NB4 (cell line): ENCODE data around the gene TECPR1.

Experiments
- CTCF ChIP-seq: IDR thresholded peaks from one replicate; pipeline ENCODE4 v1.5.1; 2012; ENCODE audit warnings: low read depth, low read length
- MYC ChIP-seq: IDR thresholded peaks from 2 replicates; pipeline ENCODE4 v1.6.1; 2011; ENCODE audit warnings: low read depth, low read length
- POLR2A ChIP-seq: IDR thresholded peaks from 2 replicates; pipeline ENCODE4 v1.6.1; 2011; ENCODE audit warnings: mild to moderate bottlenecking; ENCODE audit not compliant: insufficient read length; ENCODE audit errors: extremely low read depth

- TF ChIP-seq CTCF (peak; percentile 86), MYC (0 out of 2 replicates have a peak, but pooled peaks have one; percentile 9), POLR2A (no peak)
These were observed 10.9 kb downstream of the TECPR1 start for GRCh38 chr7:98240961-98241673.
